ENCODE results near the gene CASZ1. TPM values are rescaled to one million over a fixed set of nuclear protein-coding genes. Genes with fewer than 3 reads are reported as not detected.

CASZ1 gene
- total and polyA plus RNA-seq, 2 experiments from 2014 or later = 6.2 to 6.7 TPM

DNA sequence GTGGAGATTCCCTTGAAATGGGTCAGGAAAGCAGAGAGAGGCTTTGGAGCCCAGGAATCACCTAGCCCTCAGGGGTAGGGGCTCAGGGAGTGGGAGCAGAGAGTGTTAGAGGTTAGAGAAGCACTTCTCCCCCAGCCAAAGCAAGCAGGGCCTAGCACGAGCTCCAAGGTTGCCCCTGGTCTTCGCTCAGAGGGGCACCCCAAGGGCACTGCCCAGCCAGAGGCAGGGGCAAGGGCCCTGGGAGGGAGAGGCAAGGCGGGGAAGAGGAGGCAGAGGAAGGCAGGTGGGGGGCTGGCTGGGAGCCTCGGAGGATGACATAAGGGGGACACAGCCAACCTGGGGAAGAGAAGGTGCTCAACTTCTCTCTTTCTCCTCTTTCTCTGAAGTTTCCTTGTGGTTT is 71.9 kb downstream of the CASZ1 start:
- Mint-ChIP-seq H3K36me3 (ENCODE audit: low read depth) (no peaks in the 10 kb centered on the region), H3K4me1 (peaks cover 36% of the 10 kb centered on the region), H3K27ac (no peak overlapping the region), H3K27me3 (ENCODE audit: insufficient read depth, low read depth, poor library complexity) (peaks cover 2% of the 10 kb centered on the region), H3K9me3 (no peaks in the 10 kb centered on the region), H3K4me3 (no peak overlapping the region)
- Histone ChIP-seq H3K36me3 (ENCODE audit: insufficient read depth) (no peaks in the 10 kb centered on the region), H4K20me1 (replicated peaks; ENCODE audit: insufficient read depth) (no peaks in the 10 kb centered on the region), H3K4me1 (ENCODE audit: insufficient read depth) (peaks cover 10% of the 10 kb centered on the region; the same call in 1 of the 2 replicates), H3K27me3 (ENCODE audit: insufficient read depth) (no peaks in the 10 kb centered on the region), H3K9me2 (ENCODE audit: insufficient read depth) (no peaks in the 10 kb centered on the region), H3F3A (replicated peaks; ENCODE audit: low read depth) (0 out of 2 replicates have a peak, but pooled peaks cover 5% of the 10 kb centered on the region), H3K4me2 (no peak overlapping the region), H3K27ac (ENCODE audit: low read depth) (no peak overlapping the region), H3K79me2 (replicated peaks; ENCODE audit: insufficient read depth) (no peaks in the 10 kb centered on the region), H2AFZ (no peak overlapping the region), H3K4me3 (no peak overlapping the region)
- no peak for DNase-seq (ENCODE audit: low spot score)
- ATAC-seq = no peak
- no peak for TF ChIP-seq CREB1 (CRISPR knock-in tag; IDR thresholded peaks at IDR 0.05; ENCODE audit: low read depth)
- no peak for TF ChIP-seq POLR2AphosphoS5 (IDR thresholded peaks at IDR 0.05; ENCODE audit: low read depth)
- TF ChIP-seq, protein P1, sequence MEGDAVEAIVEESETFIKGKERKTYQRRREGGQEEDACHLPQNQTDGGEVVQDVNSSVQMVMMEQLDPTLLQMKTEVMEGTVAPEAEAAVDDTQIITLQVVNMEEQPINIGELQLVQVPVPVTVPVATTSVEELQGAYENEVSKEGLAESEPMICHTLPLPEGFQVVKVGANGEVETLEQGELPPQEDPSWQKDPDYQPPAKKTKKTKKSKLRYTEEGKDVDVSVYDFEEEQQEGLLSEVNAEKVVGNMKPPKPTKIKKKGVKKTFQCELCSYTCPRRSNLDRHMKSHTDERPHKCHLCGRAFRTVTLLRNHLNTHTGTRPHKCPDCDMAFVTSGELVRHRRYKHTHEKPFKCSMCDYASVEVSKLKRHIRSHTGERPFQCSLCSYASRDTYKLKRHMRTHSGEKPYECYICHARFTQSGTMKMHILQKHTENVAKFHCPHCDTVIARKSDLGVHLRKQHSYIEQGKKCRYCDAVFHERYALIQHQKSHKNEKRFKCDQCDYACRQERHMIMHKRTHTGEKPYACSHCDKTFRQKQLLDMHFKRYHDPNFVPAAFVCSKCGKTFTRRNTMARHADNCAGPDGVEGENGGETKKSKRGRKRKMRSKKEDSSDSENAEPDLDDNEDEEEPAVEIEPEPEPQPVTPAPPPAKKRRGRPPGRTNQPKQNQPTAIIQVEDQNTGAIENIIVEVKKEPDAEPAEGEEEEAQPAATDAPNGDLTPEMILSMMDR (conservative IDR thresholded peaks at IDR 0.05; ENCODE audit: low read depth in 2 of 2) = no peak
- TF ChIP-seq EZH2phosphoT487 (IDR thresholded peaks at IDR 0.05; ENCODE audit: unreplicated experiment) = no peak
- no peak for TF ChIP-seq STAT1 (IDR thresholded peaks at IDR 0.05; ENCODE audit: unreplicated experiment)
- TF ChIP-seq ZNF114 (CRISPR knock-in tag; IDR thresholded peaks at IDR 0.05) = no peak
- no peak for TF ChIP-seq NANOG (IDR thresholded peaks at IDR 0.05; ENCODE audit: borderline replicate concordance)
- TF ChIP-seq JUNB (IDR thresholded peaks at IDR 0.05; ENCODE audit: unreplicated experiment) = no peak
- TF ChIP-seq, protein P2, sequence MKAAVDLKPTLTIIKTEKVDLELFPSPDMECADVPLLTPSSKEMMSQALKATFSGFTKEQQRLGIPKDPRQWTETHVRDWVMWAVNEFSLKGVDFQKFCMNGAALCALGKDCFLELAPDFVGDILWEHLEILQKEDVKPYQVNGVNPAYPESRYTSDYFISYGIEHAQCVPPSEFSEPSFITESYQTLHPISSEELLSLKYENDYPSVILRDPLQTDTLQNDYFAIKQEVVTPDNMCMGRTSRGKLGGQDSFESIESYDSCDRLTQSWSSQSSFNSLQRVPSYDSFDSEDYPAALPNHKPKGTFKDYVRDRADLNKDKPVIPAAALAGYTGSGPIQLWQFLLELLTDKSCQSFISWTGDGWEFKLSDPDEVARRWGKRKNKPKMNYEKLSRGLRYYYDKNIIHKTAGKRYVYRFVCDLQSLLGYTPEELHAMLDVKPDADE (IDR thresholded peaks at IDR 0.05) = no peak
- TF ChIP-seq, protein P3, sequence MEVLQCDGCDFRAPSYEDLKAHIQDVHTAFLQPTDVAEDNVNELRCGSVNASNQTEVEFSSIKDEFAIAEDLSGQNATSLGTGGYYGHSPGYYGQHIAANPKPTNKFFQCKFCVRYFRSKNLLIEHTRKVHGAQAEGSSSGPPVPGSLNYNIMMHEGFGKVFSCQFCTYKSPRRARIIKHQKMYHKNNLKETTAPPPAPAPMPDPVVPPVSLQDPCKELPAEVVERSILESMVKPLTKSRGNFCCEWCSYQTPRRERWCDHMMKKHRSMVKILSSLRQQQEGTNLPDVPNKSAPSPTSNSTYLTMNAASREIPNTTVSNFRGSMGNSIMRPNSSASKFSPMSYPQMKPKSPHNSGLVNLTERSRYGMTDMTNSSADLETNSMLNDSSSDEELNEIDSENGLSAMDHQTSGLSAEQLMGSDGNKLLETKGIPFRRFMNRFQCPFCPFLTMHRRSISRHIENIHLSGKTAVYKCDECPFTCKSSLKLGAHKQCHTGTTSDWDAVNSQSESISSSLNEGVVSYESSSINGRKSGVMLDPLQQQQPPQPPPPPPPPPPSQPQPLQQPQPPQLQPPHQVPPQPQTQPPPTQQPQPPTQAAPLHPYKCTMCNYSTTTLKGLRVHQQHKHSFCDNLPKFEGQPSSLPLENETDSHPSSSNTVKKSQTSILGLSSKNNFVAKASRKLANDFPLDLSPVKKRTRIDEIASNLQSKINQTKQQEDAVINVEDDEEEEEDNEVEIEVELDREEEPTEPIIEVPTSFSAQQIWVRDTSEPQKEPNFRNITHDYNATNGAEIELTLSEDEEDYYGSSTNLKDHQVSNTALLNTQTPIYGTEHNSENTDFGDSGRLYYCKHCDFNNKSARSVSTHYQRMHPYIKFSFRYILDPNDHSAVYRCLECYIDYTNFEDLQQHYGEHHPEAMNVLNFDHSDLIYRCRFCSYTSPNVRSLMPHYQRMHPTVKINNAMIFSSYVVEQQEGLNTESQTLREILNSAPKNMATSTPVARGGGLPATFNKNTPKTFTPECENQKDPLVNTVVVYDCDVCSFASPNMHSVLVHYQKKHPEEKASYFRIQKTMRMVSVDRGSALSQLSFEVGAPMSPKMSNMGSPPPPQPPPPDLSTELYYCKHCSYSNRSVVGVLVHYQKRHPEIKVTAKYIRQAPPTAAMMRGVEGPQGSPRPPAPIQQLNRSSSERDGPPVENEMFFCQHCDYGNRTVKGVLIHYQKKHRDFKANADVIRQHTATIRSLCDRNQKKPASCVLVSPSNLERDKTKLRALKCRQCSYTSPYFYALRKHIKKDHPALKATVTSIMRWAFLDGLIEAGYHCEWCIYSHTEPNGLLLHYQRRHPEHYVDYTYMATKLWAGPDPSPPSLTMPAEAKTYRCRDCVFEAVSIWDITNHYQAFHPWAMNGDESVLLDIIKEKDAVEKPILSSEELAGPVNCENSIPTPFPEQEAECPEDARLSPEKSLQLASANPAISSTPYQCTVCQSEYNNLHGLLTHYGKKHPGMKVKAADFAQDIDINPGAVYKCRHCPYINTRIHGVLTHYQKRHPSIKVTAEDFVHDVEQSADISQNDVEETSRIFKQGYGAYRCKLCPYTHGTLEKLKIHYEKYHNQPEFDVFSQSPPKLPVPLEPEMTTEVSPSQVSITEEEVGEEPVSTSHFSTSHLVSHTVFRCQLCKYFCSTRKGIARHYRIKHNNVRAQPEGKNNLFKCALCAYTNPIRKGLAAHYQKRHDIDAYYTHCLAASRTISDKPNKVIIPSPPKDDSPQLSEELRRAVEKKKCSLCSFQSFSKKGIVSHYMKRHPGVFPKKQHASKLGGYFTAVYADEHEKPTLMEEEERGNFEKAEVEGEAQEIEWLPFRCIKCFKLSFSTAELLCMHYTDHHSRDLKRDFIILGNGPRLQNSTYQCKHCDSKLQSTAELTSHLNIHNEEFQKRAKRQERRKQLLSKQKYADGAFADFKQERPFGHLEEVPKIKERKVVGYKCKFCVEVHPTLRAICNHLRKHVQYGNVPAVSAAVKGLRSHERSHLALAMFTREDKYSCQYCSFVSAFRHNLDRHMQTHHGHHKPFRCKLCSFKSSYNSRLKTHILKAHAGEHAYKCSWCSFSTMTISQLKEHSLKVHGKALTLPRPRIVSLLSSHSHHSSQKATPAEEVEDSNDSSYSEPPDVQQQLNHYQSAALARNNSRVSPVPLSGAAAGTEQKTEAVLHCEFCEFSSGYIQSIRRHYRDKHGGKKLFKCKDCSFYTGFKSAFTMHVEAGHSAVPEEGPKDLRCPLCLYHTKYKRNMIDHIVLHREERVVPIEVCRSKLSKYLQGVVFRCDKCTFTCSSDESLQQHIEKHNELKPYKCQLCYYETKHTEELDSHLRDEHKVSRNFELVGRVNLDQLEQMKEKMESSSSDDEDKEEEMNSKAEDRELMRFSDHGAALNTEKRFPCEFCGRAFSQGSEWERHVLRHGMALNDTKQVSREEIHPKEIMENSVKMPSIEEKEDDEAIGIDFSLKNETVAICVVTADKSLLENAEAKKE (CRISPR knock-in tag; IDR thresholded peaks at IDR 0.05) = no peak
- no peak for TF ChIP-seq EZH2 (IDR thresholded peaks at IDR 0.05; ENCODE audit: low read depth, unreplicated experiment)
- no peak for TF ChIP-seq ZNF331 (CRISPR knock-in tag; IDR thresholded peaks at IDR 0.05; ENCODE audit: low read depth)
